ENCODE results near the gene RBM38. TPM values are rescaled to one million over a fixed set of nuclear protein-coding genes. Genes with fewer than 3 reads are reported as not detected.
A peak's percentile ranks its signal among the peaks of the same experiment; 100 is the strongest.

The RBM38 gene
- total and polyA plus RNA-seq, 3 experiments from 2014 or later: 94.4 to 107 (median 101) TPM

DNA sequence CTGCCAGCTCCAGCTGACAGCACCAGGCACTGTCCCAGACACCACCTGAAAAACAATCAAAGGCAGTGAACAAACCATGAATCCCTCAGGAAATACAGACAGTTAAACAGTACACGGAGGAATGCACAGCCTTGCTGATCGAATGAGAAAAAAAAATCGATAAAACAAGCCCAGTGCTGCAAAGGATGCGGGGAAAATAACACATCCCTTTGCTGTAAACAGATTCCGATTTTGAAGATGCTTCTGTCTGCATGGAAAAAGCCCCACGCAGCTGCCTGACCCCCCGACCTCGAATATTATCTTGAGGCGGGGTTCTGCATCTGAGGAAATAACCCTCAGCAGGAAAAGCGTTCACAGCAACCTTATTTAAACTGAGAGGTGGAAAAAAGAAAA, 43.9 kb downstream of the RBM38 start:
- Histone ChIP-seq H3K4me3 (ENCODE audit: low read length) (peak overlapping the region; percentile 38), H3K36me3 (ENCODE audit: insufficient read depth, low read length) (no peaks in the 10 kb centered on the region), H3K4me1 (ENCODE audit: insufficient read depth, low read length) (peaks cover 57% of the 10 kb centered on the region), H3K27me3 (ENCODE audit: insufficient read depth, low read length, poor library complexity, severe bottlenecking) (no peaks in the 10 kb centered on the region), H3K9me3 (ENCODE audit: low read length) (no peaks in the 10 kb centered on the region), H3K27ac (ENCODE audit: low read depth, low read length) (no peak overlapping the region)
- POLR2A ChIA-PET: interaction anchor here (1.6 to 3.1 kb wide), 3 partner anchors 37 to 43 kb away, joined by 7 to 12 read pairs (median 10); no protein-coding TSS in a partner anchor
- peaks cover 46 to 62% (median 59%) of the 10 kb centered on the region in 3 donors for H3K4me1 Mint-ChIP-seq
- H3K27ac Mint-ChIP-seq: peak overlapping the region in 2 of 8 donors; percentile 52
- H3K36me3 Mint-ChIP-seq: no peaks in the 10 kb centered on the region
- H3K27me3 Mint-ChIP-seq: no peaks in the 10 kb centered on the region
- H3K4me3 Mint-ChIP-seq: peak overlapping the region in 2 of 7 donors; percentile 52 to 67
- no peak for DNase-seq
- CTCF ChIA-PET: interaction anchor here (0.9 to 8.1 kb wide), 13 partner anchors 16 to 161 kb away, joined by 3 to 67 read pairs (median 6); partner anchors contain the start of gene RBM38
- H3K9me3 Mint-ChIP-seq: peaks cover 0 to 2% (median 0%) of the 10 kb centered on the region in 5 donors

- H3K27ac Mint-ChIP-seq: peak overlapping the region in 1 of 8 donors; percentile 93
- H3K4me3 Mint-ChIP-seq: peak overlapping the region in 3 of 7 donors; percentile 52 to 67 (median 66)
- CTCF ChIA-PET: interaction anchor here (0.9 to 8.1 kb wide), 12 partner anchors 17 to 161 kb away, joined by 3 to 67 read pairs (median 7); partner anchors contain the start of gene RBM38
- H3K4me1 Mint-ChIP-seq: peaks cover 46 to 62% (median 60%) of the 10 kb centered on the region in 3 donors
- peaks cover 0 to 2% (median 0%) of the 10 kb centered on the region in 5 donors for H3K9me3 Mint-ChIP-seq
- H3K9me3 ChIP-seq (ENCODE audit: low read length): no peaks in the 10 kb centered on the region
- no peak overlapping the region for H3K27ac ChIP-seq (ENCODE audit: low read depth, low read length)
- POLR2A ChIA-PET: interaction anchor here (0.6 to 3.1 kb wide), 4 partner anchors 37 to 54 kb away, joined by 3 to 12 read pairs (median 8); no protein-coding TSS in a partner anchor
- H3K27me3 Mint-ChIP-seq: no peaks in the 10 kb centered on the region
- H3K4me3 ChIP-seq (ENCODE audit: low read length): peak overlapping the region; percentile 38
- H3K4me1 ChIP-seq (ENCODE audit: insufficient read depth, low read length): peaks cover 57% of the 10 kb centered on the region
- no peaks in the 10 kb centered on the region for H3K27me3 ChIP-seq (ENCODE audit: insufficient read depth, low read length, poor library complexity, severe bottlenecking)
- no peaks in the 10 kb centered on the region for H3K36me3 ChIP-seq (ENCODE audit: insufficient read depth, low read length)
- no peaks in the 10 kb centered on the region for H3K36me3 Mint-ChIP-seq
- DNase-seq: peak in 4 of 5 donors; percentile 12 to 62 (median 40)
Observed at GRCh38 chr20:57435498-57436222, 44.5 kb downstream of the RBM38 start.

DNA sequence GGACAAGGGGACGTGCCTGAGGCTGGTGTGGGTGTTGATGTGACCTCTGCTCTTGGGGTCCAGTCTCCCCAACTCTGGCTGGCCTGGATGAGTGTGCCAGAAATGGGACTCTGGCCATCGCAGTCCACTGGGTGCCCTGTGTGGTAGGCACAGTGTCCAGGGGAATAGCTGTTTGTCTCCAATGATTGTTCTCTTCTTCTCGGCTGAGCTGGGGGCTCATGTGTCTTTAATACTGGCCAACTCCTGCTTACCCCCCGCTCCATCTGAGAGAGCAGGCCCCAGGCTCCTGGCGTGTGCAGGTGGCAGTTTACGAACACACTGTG, 45.0 kb downstream of the RBM38 start:
- Mint-ChIP-seq H3K27me3 (no peaks in the 10 kb centered on the region), H3K27ac (peak overlapping the region in 1 of 8 donors; percentile 38), H3K4me1 (peaks cover 45 to 57% (median 56%) of the 10 kb centered on the region in 3 donors), H3K4me3 (peak overlapping the region in 2 of 7 donors; percentile 54 to 66), H3K36me3 (no peaks in the 10 kb centered on the region), H3K9me3 (peaks cover 0 to 2% (median 0%) of the 10 kb centered on the region in 5 donors)
- H3K27ac ChIP-seq (ENCODE audit: low read depth, low read length): no peak overlapping the region
- ChIA-PET POLR2A (interaction anchor here (1.6 to 3.1 kb wide), 3 partner anchors 38 to 44 kb away, joined by 7 to 12 read pairs (median 10); no protein-coding TSS in a partner anchor), CTCF (interaction anchor here (1.0 to 8.1 kb wide), 9 partner anchors 17 to 160 kb away, joined by 3 to 67 read pairs (median 10); partner anchors contain the start of gene RBM38)
- H3K36me3 ChIP-seq (ENCODE audit: insufficient read depth, low read length): no peaks in the 10 kb centered on the region
- no peak for DNase-seq
- H3K9me3 ChIP-seq (ENCODE audit: low read length): no peaks in the 10 kb centered on the region
- no peaks in the 10 kb centered on the region for H3K27me3 ChIP-seq (ENCODE audit: insufficient read depth, low read length, poor library complexity, severe bottlenecking)
- H3K4me3 ChIP-seq (ENCODE audit: low read length): no peak overlapping the region
- H3K4me1 ChIP-seq (ENCODE audit: insufficient read depth, low read length): peaks cover 52% of the 10 kb centered on the region

DNA sequence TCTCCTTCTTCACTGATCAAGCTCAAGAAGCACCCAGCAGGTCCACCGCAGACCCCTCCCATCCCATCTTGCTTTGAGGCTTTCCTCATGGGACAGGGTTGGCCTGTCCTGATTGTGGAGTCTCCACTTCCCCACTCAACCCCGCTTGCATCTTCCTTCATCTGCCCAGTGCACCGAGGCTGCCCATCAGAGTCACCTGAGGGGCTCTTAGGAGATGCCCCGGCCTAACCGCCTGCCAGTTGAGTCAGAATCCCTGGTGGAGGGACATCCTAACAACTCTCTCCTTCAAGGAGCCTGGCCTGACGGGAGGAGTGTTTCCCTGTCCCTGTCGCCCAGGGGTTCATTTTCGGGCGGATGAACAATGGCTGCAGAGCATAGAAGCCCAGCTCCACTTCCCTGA, 46.1 kb downstream of the RBM38 start:
- no peak overlapping the region for H3K4me3 ChIP-seq (ENCODE audit: low read length)
- H3K27ac Mint-ChIP-seq: peak overlapping the region in 1 of 8 donors; percentile 61
- H3K27me3 ChIP-seq (ENCODE audit: insufficient read depth, low read length, poor library complexity, severe bottlenecking): no peaks in the 10 kb centered on the region
- no peak for DNase-seq
- H3K27me3 Mint-ChIP-seq: no peaks in the 10 kb centered on the region
- peaks cover 0 to 2% (median 0%) of the 10 kb centered on the region in 5 donors for H3K9me3 Mint-ChIP-seq
- no peaks in the 10 kb centered on the region for H3K36me3 Mint-ChIP-seq
- ChIA-PET CTCF (no interaction called here), POLR2A (no interaction called here)
- no peaks in the 10 kb centered on the region for H3K9me3 ChIP-seq (ENCODE audit: low read length)
- H3K4me3 Mint-ChIP-seq: no peak overlapping the region
- H3K36me3 ChIP-seq (ENCODE audit: insufficient read depth, low read length): no peaks in the 10 kb centered on the region
- H3K27ac ChIP-seq (ENCODE audit: low read depth, low read length): no peak overlapping the region
- peaks cover 37 to 46% (median 46%) of the 10 kb centered on the region in 3 donors for H3K4me1 Mint-ChIP-seq
- H3K4me1 ChIP-seq (ENCODE audit: insufficient read depth, low read length): peaks cover 41% of the 10 kb centered on the region

- no peaks in the 10 kb centered on the region for H3K9me3 ChIP-seq (ENCODE audit: low read length)
- H3K27me3 ChIP-seq (ENCODE audit: insufficient read depth, low read length, poor library complexity, severe bottlenecking): no peaks in the 10 kb centered on the region
- POLR2A ChIA-PET: no interaction called here
- DNase-seq: no peak
- H3K4me1 ChIP-seq (ENCODE audit: insufficient read depth, low read length): peaks cover 36% of the 10 kb centered on the region
- H3K27ac Mint-ChIP-seq: no peak overlapping the region
- H3K27me3 Mint-ChIP-seq: no peaks in the 10 kb centered on the region
- H3K36me3 ChIP-seq (ENCODE audit: insufficient read depth, low read length): no peaks in the 10 kb centered on the region
- H3K4me3 Mint-ChIP-seq: no peak overlapping the region
- no peaks in the 10 kb centered on the region for H3K36me3 Mint-ChIP-seq
- H3K4me3 ChIP-seq (ENCODE audit: low read length): no peak overlapping the region
- peaks cover 0 to 2% (median 0%) of the 10 kb centered on the region in 5 donors for H3K9me3 Mint-ChIP-seq
- no peak overlapping the region for H3K27ac ChIP-seq (ENCODE audit: low read depth, low read length)
- H3K4me1 Mint-ChIP-seq: peaks cover 32 to 41% (median 41%) of the 10 kb centered on the region in 3 donors
- CTCF ChIA-PET: interaction anchor here (0.8 to 2.0 kb wide), 3 partner anchors 9 to 40 kb away, joined by 3 to 9 read pairs (median 3); no protein-coding TSS in a partner anchor
Observed at GRCh38 chr20:57437672-57438330, 46.6 kb downstream of the RBM38 start.

GRCh38 chr20:57438552-57438951, 47.4 kb downstream of the RBM38 start:
- no peak overlapping the region for H3K27ac ChIP-seq (ENCODE audit: low read depth, low read length)
- peak overlapping the region in 1 of 8 donors; percentile 50 for H3K27ac Mint-ChIP-seq
- no peaks in the 10 kb centered on the region for H3K36me3 Mint-ChIP-seq
- DNase-seq: no peak
- H3K9me3 ChIP-seq (ENCODE audit: low read length): no peaks in the 10 kb centered on the region
- H3K9me3 Mint-ChIP-seq: peaks cover 0 to 2% (median 0%) of the 10 kb centered on the region in 5 donors
- H3K4me3 Mint-ChIP-seq: no peak overlapping the region
- ChIA-PET CTCF (interaction anchor here (1.3 to 2.0 kb wide), 2 partner anchors 36 to 40 kb away, joined by 3 to 9 read pairs; no protein-coding TSS in a partner anchor), POLR2A (no interaction called here)
- H3K4me1 ChIP-seq (ENCODE audit: insufficient read depth, low read length): peaks cover 28% of the 10 kb centered on the region
- no peaks in the 10 kb centered on the region for H3K27me3 ChIP-seq (ENCODE audit: insufficient read depth, low read length, poor library complexity, severe bottlenecking)
- H3K27me3 Mint-ChIP-seq: no peaks in the 10 kb centered on the region
- no peaks in the 10 kb centered on the region for H3K36me3 ChIP-seq (ENCODE audit: insufficient read depth, low read length)
- H3K4me1 Mint-ChIP-seq: peaks cover 24 to 33% (median 33%) of the 10 kb centered on the region in 3 donors
- no peak overlapping the region for H3K4me3 ChIP-seq (ENCODE audit: low read length)

- POLR2A ChIA-PET: no interaction called here
- CTCF ChIA-PET: interaction anchor here (2.0 kb wide), 1 partner anchor 41 kb away, joined by 9 read pairs; no protein-coding TSS in a partner anchor
Observed at GRCh38 chr20:57439432-57439831, 48.2 kb downstream of the RBM38 start.

More at GRCh38 chr20:57439432-57439831, 48.2 kb downstream of the RBM38 start:
- DNase-seq: no peak
- Histone ChIP-seq H3K9me3 (ENCODE audit: low read length) (no peaks in the 10 kb centered on the region), H3K4me3 (ENCODE audit: low read length) (no peak overlapping the region), H3K27ac (ENCODE audit: low read depth, low read length) (no peak overlapping the region), H3K27me3 (ENCODE audit: insufficient read depth, low read length, poor library complexity, severe bottlenecking) (no peaks in the 10 kb centered on the region), H3K4me1 (ENCODE audit: insufficient read depth, low read length) (peaks cover 20% of the 10 kb centered on the region), H3K36me3 (ENCODE audit: insufficient read depth, low read length) (no peaks in the 10 kb centered on the region)
- H3K27me3 Mint-ChIP-seq: no peaks in the 10 kb centered on the region
- peaks cover 0 to 2% (median 0%) of the 10 kb centered on the region in 5 donors for H3K9me3 Mint-ChIP-seq
- H3K4me3 Mint-ChIP-seq: no peak overlapping the region
- H3K27ac Mint-ChIP-seq: no peak overlapping the region
- H3K4me1 Mint-ChIP-seq: peaks cover 16 to 25% (median 25%) of the 10 kb centered on the region in 3 donors
- no peaks in the 10 kb centered on the region for H3K36me3 Mint-ChIP-seq

All from CD8-positive, alpha-beta memory T cell (primary cell).